SU-DHL-6 (cell line): Measurements from ENCODE around the gene TBC1D1.

Source experiments
- H2AFZ ChIP-seq: fragments of 200-600 bp; sonication (generic); 2 replicates; pipeline ENCODE4 v1.6.1; 2014; ENCODE audit warnings: low read depth, mild to moderate bottlenecking, moderate library complexity, mixed read lengths, antibody characterized with exemption, low read length; ENCODE audit not compliant: severe bottlenecking
- H3F3A ChIP-seq: fragments of 200-600 bp; shearing (Covaris generic); 2 replicates; pipeline ENCODE4 v1.6.0; 2016; ENCODE audit warnings: antibody characterized with exemption, mild to moderate bottlenecking; ENCODE audit not compliant: insufficient read depth
- H3K27ac ChIP-seq: fragments of 200-600 bp; sonication (generic); 2 replicates; pipeline ENCODE4 v1.5.1; 2016; ENCODE audit warnings: low read depth, mild to moderate bottlenecking, low read length, moderate library complexity, mixed read lengths
- H3K27me3 ChIP-seq: fragments of 200-600 bp; sonication (generic), shearing (Covaris generic); 2 replicates; pipeline ENCODE4 v1.6.0; 2014; ENCODE audit warnings: mild to moderate bottlenecking, low read length
- H3K36me3 ChIP-seq: fragments of 200-600 bp; sonication (generic); 2 replicates; pipeline ENCODE4 v1.6.1; 2014; ENCODE audit warnings: mild to moderate bottlenecking, low read length, mixed read lengths
- H3K4me2 ChIP-seq: fragments of 300-600, 200-600 bp; shearing (Covaris generic), sonication (generic); 2 replicates; pipeline ENCODE4 v1.6.0; 2014; ENCODE audit warnings: low read length, low read depth, mild to moderate bottlenecking; ENCODE audit not compliant: poor library complexity, severe bottlenecking
- H3K4me3 ChIP-seq: fragments of 200-600 bp; sonication (generic); 2 replicates; pipeline ENCODE4 v1.5.1; 2014; ENCODE audit warnings: antibody characterized with exemption, low read length, mild to moderate bottlenecking, mixed read lengths; ENCODE audit not compliant: insufficient read depth, poor library complexity, severe bottlenecking
- H3K79me2 ChIP-seq: fragments of 200-600 bp; sonication (generic); 2 replicates; pipeline ENCODE4 v1.6.1; 2014; ENCODE audit warnings: mild to moderate bottlenecking, low read length, moderate library complexity; ENCODE audit not compliant: insufficient read depth
- H3K9ac ChIP-seq: fragments of 200-600 bp; sonication (generic); 2 replicates; pipeline ENCODE4 v1.7.0; 2014; ENCODE audit warnings: mild to moderate bottlenecking, low read length
- H3K9me2 ChIP-seq: fragments of 200-600 bp; sonication (generic); replicated peaks from 2 replicates; pipeline ENCODE4 v1.6.1; 2014; ENCODE audit warnings: low read length; ENCODE audit not compliant: insufficient read depth
- H3K9me3 ChIP-seq: fragments of 200-600 bp; sonication (generic); 2 replicates; pipeline ENCODE4 v1.6.1; 2014; ENCODE audit warnings: low read length, mixed read lengths; ENCODE audit not compliant: insufficient read depth
- H4K20me1 ChIP-seq: fragments of 200-600 bp; sonication (generic); 2 replicates; pipeline ENCODE4 v1.6.1; 2014; ENCODE audit warnings: low read depth, mild to moderate bottlenecking, antibody characterized with exemption, low read length, moderate library complexity, mixed read lengths
- EZH2phosphoT487 ChIP-seq: fragments of 200-600 bp; sonication (generic), shearing (Covaris generic); conservative IDR thresholded peaks from 2 replicates; pipeline ENCODE4 v1.6.1; 2018; ENCODE audit warnings: mild to moderate bottlenecking, antibody characterized with exemption, low read length, moderate library complexity, mixed read lengths
- TF ChIP-seq, protein P1 (sequence below): fragments of 200-600 bp; sonication (generic); IDR thresholded peaks from one replicate; pipeline ENCODE4 v1.5.1; 2017; ENCODE audit warnings: antibody characterized with exemption, mild to moderate bottlenecking, low read length, moderate library complexity; ENCODE audit not compliant: insufficient read depth, poor library complexity, severe bottlenecking

Gene TBC1D1

DNA sequence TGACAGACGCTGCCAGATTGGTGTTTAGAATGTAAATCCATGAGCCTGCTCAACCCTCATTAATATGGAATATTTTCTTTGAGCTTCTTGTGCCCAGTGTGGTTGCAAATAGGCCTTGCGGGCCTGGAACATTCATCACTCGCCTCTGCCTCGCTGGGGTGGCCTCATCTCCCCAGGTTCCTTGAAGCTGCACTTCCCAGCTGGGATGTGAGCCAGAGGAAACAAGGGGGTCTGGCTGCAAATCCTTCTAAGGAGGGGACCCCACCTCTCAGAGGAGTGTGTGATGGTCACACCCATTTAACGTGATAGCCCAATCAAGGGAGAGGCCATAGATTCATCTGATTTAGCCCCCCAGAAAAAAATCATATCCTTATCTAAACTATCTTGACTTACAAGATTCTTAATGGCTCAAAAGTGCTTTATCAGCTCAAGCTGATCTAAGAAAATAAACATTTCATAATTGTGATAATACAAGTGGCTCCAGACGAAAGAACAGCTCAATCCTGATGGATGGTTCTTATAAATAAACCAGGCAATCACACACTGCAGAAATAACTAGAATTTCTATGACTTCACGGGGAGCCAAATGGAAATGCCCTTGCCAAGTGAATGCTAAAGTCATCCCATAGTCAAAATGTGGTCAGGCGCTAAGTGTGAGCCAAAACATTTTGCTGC, 259.2 kb downstream of the TBC1D1 start:
- TF ChIP-seq, protein P1, sequence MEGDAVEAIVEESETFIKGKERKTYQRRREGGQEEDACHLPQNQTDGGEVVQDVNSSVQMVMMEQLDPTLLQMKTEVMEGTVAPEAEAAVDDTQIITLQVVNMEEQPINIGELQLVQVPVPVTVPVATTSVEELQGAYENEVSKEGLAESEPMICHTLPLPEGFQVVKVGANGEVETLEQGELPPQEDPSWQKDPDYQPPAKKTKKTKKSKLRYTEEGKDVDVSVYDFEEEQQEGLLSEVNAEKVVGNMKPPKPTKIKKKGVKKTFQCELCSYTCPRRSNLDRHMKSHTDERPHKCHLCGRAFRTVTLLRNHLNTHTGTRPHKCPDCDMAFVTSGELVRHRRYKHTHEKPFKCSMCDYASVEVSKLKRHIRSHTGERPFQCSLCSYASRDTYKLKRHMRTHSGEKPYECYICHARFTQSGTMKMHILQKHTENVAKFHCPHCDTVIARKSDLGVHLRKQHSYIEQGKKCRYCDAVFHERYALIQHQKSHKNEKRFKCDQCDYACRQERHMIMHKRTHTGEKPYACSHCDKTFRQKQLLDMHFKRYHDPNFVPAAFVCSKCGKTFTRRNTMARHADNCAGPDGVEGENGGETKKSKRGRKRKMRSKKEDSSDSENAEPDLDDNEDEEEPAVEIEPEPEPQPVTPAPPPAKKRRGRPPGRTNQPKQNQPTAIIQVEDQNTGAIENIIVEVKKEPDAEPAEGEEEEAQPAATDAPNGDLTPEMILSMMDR, result no peak
- no peak for TF ChIP-seq EZH2phosphoT487
- Histone ChIP-seq H3K4me2 (no peak overlapping the region), H2AFZ (no peak overlapping the region)

DNA sequence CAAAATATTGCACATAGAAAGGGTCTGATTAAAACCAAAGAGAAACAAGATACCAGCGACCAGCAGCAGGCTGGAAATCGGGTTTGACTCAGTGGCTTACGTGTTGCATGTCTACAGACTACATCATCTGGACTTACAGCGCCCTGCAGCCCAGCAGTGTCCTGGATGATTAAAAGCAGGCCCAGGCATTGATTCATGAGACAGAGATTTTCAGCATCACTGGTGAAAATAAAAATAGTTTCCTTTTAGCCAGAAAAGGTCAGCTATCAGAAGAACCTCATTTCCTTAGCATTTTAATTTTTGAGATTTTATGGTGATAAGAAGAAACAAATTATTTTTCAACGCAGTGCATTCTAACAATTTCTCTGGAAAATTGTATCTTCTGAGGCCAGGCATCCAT, 259.9 kb downstream of the TBC1D1 start:
- H3K4me2 ChIP-seq, result no peak overlapping the region
- no peaks in the 10 kb centered on the region for H3K9me2 ChIP-seq
- no peak overlapping the region for H3K9ac ChIP-seq
- H3K9me3 ChIP-seq, result no peaks in the 10 kb centered on the region
- no peaks in the 10 kb centered on the region for H3K27me3 ChIP-seq
- no peak for TF ChIP-seq EZH2phosphoT487
- TF ChIP-seq, protein P1, result no peak
- H4K20me1 ChIP-seq, result no peaks in the 10 kb centered on the region
- H3K79me2 ChIP-seq, result no peaks in the 10 kb centered on the region
- no peak overlapping the region for H3K4me3 ChIP-seq
- H3F3A ChIP-seq, result no peaks in the 10 kb centered on the region
- no peak overlapping the region for H2AFZ ChIP-seq
- H3K27ac ChIP-seq, result no peak overlapping the region
- no peaks in the 10 kb centered on the region for H3K36me3 ChIP-seq

More for the DNA sequence above, 259.2 kb downstream of the TBC1D1 start:
- Histone ChIP-seq H3K9me2 (no peaks in the 10 kb centered on the region), H3F3A (no peaks in the 10 kb centered on the region), H3K9me3 (no peaks in the 10 kb centered on the region), H3K27me3 (no peaks in the 10 kb centered on the region), H3K9ac (no peak overlapping the region), H4K20me1 (no peaks in the 10 kb centered on the region), H3K79me2 (no peaks in the 10 kb centered on the region), H3K4me3 (no peak overlapping the region), H3K27ac (no peak overlapping the region), H3K36me3 (no peaks in the 10 kb centered on the region)

DNA sequence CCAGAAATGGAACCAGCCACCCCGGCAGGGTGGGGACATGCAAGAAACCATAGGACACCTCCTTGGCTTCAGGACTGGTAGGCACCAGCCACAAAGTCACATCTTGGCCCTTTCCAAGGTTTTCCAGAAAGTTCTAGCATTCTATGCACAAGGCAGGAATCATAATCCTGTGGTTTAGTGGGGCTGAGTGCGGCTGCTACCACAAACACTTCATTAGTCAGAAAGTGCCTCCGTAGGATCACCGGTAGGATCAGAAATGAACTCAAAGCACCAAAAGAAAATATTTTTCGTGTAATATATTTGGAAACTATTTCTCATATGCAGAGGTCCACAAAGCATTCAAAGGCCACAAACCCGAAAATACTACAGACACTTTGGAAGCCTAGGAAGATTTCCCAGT, 261.0 kb downstream of the TBC1D1 start:
- H3K27me3 ChIP-seq, result no peaks in the 10 kb centered on the region
- TF ChIP-seq, protein P1, result no peak
- TF ChIP-seq EZH2phosphoT487, result no peak
- no peaks in the 10 kb centered on the region for H3K9me2 ChIP-seq
- no peak overlapping the region for H3K4me3 ChIP-seq
- no peaks in the 10 kb centered on the region for H3F3A ChIP-seq
- H3K27ac ChIP-seq, result no peak overlapping the region
- H2AFZ ChIP-seq, result no peak overlapping the region
- H3K4me2 ChIP-seq, result no peak overlapping the region
- H3K9ac ChIP-seq, result no peak overlapping the region
- H3K36me3 ChIP-seq, result no peaks in the 10 kb centered on the region
- H4K20me1 ChIP-seq, result no peaks in the 10 kb centered on the region
- no peaks in the 10 kb centered on the region for H3K9me3 ChIP-seq
- H3K79me2 ChIP-seq, result no peaks in the 10 kb centered on the region
